ENCODE data around the gene AP1S3.
"Not testable (repeated sequence)": the region's sequence is repeated elsewhere in the genome, so short reads cannot be mapped to it uniquely, and the experiment has no call there.

Gene AP1S3

GRCh38 chr2:223837287-223838061 is at the start of gene AP1S3:
AP1S3 (minus strand) TSS chr2:223837582; CDS start chr2:223837450, 132 bp downstream.
- peak; percentile 47 to 51 for DNase-seq (ENCODE audit: low read depth in 2 of 2)

GRCh38 chr2:223887127-223887526 is 49.7 kb upstream of the AP1S3 start:
- no peak for DNase-seq (ENCODE audit: low read depth in 2 of 2)

GRCh38 chr2:223886726-223887125 is 49.3 kb upstream of the AP1S3 start:
- no peak for DNase-seq (ENCODE audit: low read depth in 2 of 2)

GRCh38 chr2:223884399-223884798 is 47.0 kb upstream of the AP1S3 start:
- no peak for DNase-seq (ENCODE audit: low read depth in 2 of 2)

- DNase-seq (ENCODE audit: low read depth in 2 of 2) = no peak
These were observed 45.3 kb upstream of the AP1S3 start for GRCh38 chr2:223882715-223883114.

- no peak for DNase-seq (ENCODE audit: low read depth in 2 of 2)
These were observed 43.4 kb upstream of the AP1S3 start for GRCh38 chr2:223880796-223881195.

- no peak for DNase-seq (ENCODE audit: low read depth in 2 of 2)
These were observed 40.5 kb upstream of the AP1S3 start for GRCh38 chr2:223877721-223878410.

- no peak for DNase-seq (ENCODE audit: low read depth in 2 of 2)
These were observed 36.3 kb upstream of the AP1S3 start for GRCh38 chr2:223873672-223874071.

- DNase-seq (ENCODE audit: low read depth in 2 of 2) = not testable (repeated sequence)
These were observed 35.4 kb upstream of the AP1S3 start for GRCh38 chr2:223872772-223873171.

GRCh38 chr2:223871661-223872060 is 34.3 kb upstream of the AP1S3 start:
- not testable (repeated sequence) for DNase-seq (ENCODE audit: low read depth in 2 of 2)

- DNase-seq (ENCODE audit: low read depth in 2 of 2) = no peak
These were observed 33.6 kb upstream of the AP1S3 start for GRCh38 chr2:223870840-223871611.

GRCh38 chr2:223868005-223868404 is 30.6 kb upstream of the AP1S3 start:
- DNase-seq (ENCODE audit: low read depth in 2 of 2) = no peak

GRCh38 chr2:223865907-223866508 is 28.6 kb upstream of the AP1S3 start:
- no peak for DNase-seq (ENCODE audit: low read depth in 2 of 2)

- no peak for DNase-seq (ENCODE audit: low read depth in 2 of 2)
These were observed 27.7 kb upstream of the AP1S3 start for GRCh38 chr2:223865124-223865523.

- no peak for DNase-seq (ENCODE audit: low read depth in 2 of 2)
These were observed 26.1 kb upstream of the AP1S3 start for GRCh38 chr2:223863491-223863890.

GRCh38 chr2:223860809-223861738 is 23.7 kb upstream of the AP1S3 start:
- no peak for DNase-seq (ENCODE audit: low read depth in 2 of 2)

- no peak for DNase-seq (ENCODE audit: low read depth in 2 of 2)
These were observed 21.7 kb upstream of the AP1S3 start for GRCh38 chr2:223859070-223859469.

GRCh38 chr2:223856584-223856983 is 19.2 kb upstream of the AP1S3 start:
- DNase-seq (ENCODE audit: low read depth in 2 of 2) = no peak

GRCh38 chr2:223856021-223856420 is 18.6 kb upstream of the AP1S3 start:
- DNase-seq (ENCODE audit: low read depth in 2 of 2) = no peak

- DNase-seq (ENCODE audit: low read depth in 2 of 2) = no peak
These were observed 18.0 kb upstream of the AP1S3 start for GRCh38 chr2:223855426-223855825.

GRCh38 chr2:223854741-223855140 is 17.4 kb upstream of the AP1S3 start:
- no peak for DNase-seq (ENCODE audit: low read depth in 2 of 2)

Measured in activated CD8-positive, alpha-beta memory T cell treated with anti-CD3 and anti-CD28 coated beads for 4 hours (primary cell).